ENCODE measurements around the gene TBX10. TPM values are rescaled to one million over a fixed set of nuclear protein-coding genes. Genes with fewer than 3 reads are reported as not detected.
"Not testable (repeated sequence)": the region's sequence is repeated elsewhere in the genome, so short reads cannot be mapped to it uniquely, and the experiment has no call there.

TBX10 gene
- total and polyA plus RNA-seq, 7 donors, result 0.01 TPM; not detected in 6

DNA sequence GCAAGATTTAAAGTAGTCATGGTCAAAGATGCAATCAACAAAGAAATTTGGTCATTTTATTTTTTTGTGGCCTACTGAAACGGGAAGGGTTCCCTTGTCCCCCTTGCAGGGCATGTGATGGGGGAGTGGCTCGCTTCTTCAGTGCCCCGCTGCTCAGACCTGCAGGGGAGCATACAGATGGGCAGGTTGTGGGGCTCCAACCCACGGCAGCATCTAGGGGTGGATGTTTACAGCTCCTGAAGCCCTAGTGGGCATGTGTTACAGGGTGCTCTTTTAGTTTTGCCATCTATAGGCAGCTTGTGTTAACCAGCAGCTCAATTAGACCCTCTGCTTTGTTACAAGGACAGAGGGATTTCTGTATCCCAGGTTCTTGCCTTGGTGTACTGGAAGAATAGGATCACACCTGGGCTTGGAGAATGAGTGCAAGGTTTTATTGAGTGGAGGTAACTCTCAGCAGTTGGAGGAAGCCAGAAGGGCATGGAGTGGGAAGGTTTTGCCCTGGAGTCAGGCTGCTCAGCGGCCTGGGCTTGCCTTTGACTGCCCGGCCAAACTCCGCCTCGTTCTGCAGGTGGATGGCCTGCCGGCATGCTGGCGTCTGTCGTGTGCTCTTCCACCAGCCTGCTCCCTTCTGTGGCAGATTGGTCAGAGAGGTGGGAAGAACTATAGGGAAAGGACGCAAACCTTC, 46.5 kb downstream of the TBX10 start:
- WGBS, 3 donors, result 60 to 66% (median 65%) methylated on average over 12 of the region's 12 CpGs
- Histone ChIP-seq H3K4me3 (no peak overlapping the region), H3K36me3 (ENCODE audit: insufficient read depth in 1 of 2, low read depth in 1 of 2) (peaks cover 0 to 16% of the 10 kb centered on the region in 2 donors), H3K9me3 (no peaks in the 10 kb centered on the region), H3K4me1 (no peaks in the 10 kb centered on the region), H3K27ac (no peak overlapping the region), H3K27me3 (ENCODE audit: insufficient read depth in 3 of 3, low read length in 2 of 3) (no peaks in the 10 kb centered on the region)
- intact Hi-C loops (cut with DNase I), result no loop called here
- ATAC-seq (no peak), DNase-seq (no peak)
- TF ChIP-seq CTCF (IDR thresholded peaks at IDR 0.05), result no peak

DNA sequence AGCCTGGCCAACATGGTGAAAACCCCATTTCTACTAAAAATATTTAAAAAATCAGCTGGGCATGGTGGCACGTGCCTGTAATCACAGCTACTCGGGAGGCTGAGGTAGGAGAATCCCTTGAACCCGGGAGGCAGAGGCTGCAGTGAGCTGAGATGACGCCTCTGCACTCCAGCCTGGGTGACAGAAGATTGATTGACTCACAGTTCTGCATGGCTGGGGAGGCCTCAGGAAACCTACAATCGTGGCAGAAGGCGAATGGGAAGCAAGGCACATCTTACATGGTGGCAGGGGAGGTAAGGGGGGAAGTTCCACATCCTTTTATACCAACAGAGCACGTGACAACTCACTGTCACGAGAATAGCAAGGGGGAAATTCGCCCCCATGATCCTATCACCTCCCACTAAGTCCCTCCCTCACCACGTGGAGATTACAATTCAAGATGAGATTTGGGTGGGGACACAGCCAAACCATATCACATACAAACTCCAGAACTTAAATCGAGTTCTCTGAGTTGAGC, 50.6 kb downstream of the TBX10 start:
- H3K4me1 ChIP-seq; H3K27me3 ChIP-seq (ENCODE audit: insufficient read depth in 3 of 3, low read length in 2 of 3); H3K27ac ChIP-seq; intact Hi-C loops (cut with DNase I); H3K4me3 ChIP-seq; ATAC-seq; DNase-seq; H3K9me3 ChIP-seq: not testable (repeated sequence)
- peaks cover 0 to 49% of the 10 kb centered on the region in 2 donors for H3K36me3 ChIP-seq (ENCODE audit: insufficient read depth in 1 of 2, low read depth in 1 of 2)
- 73 to 83% (median 74%) methylated on average over 11 of the region's 11 CpGs for WGBS, 3 donors

DNA sequence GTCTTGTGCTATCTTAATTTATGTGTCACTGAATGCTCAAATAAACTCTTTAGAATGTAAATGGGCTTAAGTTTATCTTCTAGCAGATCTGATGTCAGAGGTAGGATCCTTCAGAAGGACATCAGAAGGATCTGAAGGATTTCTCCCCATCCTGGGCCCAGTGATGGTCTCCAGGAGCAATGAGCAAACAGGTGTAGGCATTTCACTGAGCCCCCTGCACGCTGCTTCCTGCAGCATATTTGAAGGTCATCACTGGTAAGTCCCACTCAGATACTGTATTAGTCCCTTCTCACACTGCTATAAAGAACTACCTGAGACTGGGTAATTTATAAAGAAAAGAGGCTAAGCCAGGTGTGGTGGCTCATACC, 51.4 kb downstream of the TBX10 start:
- no peak for ATAC-seq
- 85 to 100% (median 86%) methylated on average over 1 of the region's 1 CpG for WGBS, 3 donors
- no peak for TF ChIP-seq CTCF (IDR thresholded peaks at IDR 0.05)

DNA sequence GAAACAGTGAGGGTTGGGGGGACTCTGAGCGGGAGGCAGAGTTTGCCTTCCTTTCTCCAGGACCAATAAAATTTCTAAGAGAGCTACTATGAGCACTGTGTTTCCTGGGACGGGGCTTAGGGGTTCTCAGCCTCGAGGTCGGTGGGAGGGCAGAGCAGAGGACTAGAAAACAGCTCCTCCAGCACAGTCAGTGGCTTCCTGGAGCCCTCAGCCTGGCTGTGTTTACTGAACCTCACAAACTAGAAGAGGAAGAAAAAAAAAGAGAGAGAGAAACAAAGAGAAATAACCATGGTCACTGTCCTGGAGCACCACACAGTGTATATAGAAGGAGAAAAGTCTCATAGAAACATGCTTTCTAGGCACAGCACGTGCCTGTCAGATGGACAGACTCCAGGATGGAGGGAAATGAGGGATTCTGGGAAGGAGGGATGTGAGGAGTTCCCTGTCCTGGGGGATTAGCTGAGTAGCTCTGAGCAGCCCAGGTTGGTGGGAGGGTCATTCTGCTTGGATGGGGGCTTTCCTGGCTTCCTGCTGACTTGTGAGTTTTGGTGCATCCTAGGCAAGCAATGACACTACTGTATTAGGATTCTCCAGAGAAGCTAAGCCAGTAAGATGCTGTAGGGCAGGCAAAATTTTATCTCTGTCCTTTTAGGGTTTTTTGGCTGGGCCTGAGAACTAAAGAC, 52.9 kb downstream of the TBX10 start:
- peaks cover 0 to 49% of the 10 kb centered on the region in 2 donors for H3K36me3 ChIP-seq (ENCODE audit: insufficient read depth in 1 of 2, low read depth in 1 of 2)
- no peak for TF ChIP-seq CTCF (IDR thresholded peaks at IDR 0.05)
- H3K27ac ChIP-seq, result no peak overlapping the region
- H3K4me3 ChIP-seq, result no peak overlapping the region
- no peaks in the 10 kb centered on the region for H3K27me3 ChIP-seq (ENCODE audit: insufficient read depth in 3 of 3, low read length in 2 of 3)
- intact Hi-C loops (cut with DNase I), result no loop called here
- WGBS, 3 donors, result 74 to 85% (median 74%) methylated on average over 4 to 5 of the region's 5 CpGs
- ATAC-seq (no peak), DNase-seq (no peak)
- no peaks in the 10 kb centered on the region for H3K9me3 ChIP-seq
- H3K4me1 ChIP-seq, result peaks cover 12% of the 10 kb centered on the region

More for the DNA sequence above, 51.4 kb downstream of the TBX10 start:
- no peaks in the 10 kb centered on the region for H3K27me3 ChIP-seq (ENCODE audit: insufficient read depth in 3 of 3, low read length in 2 of 3)
- H3K9me3 ChIP-seq, result no peaks in the 10 kb centered on the region
- intact Hi-C loops (cut with DNase I), result no loop called here
- H3K36me3 ChIP-seq (ENCODE audit: insufficient read depth in 1 of 2, low read depth in 1 of 2), result peaks cover 0 to 49% of the 10 kb centered on the region in 2 donors
- H3K4me3 ChIP-seq, result no peak overlapping the region
- DNase-seq, result no peak
- no peak overlapping the region for H3K27ac ChIP-seq
- peaks cover 3% of the 10 kb centered on the region for H3K4me1 ChIP-seq

DNA sequence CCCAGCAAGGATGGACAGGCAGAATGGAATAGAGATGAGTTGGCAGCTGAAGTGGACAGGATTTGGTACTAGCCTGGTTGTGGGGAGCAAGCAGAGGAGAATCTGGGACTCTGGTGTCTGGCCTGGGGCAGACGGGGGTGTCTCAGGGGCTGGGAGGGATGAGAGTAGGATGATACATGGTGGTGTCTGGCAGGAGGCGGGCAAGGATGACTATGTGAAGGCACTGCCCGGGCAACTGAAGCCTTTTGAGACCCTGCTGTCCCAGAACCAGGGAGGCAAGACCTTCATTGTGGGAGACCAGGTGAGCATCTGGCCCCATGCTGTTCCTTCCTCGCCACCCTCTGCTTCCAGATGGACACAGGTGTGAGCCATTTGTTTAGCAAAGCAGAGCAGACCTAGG, 53.7 kb downstream of the TBX10 start:
- Histone ChIP-seq H3K4me3 (no peak overlapping the region), H3K9me3 (no peaks in the 10 kb centered on the region), H3K36me3 (ENCODE audit: insufficient read depth in 1 of 2, low read depth in 1 of 2) (peaks cover 0 to 49% of the 10 kb centered on the region in 2 donors), H3K27me3 (ENCODE audit: insufficient read depth in 3 of 3, low read length in 2 of 3) (no peaks in the 10 kb centered on the region), H3K27ac (no peak overlapping the region), H3K4me1 (peaks cover 12% of the 10 kb centered on the region)
- TF ChIP-seq CTCF (IDR thresholded peaks at IDR 0.05), result no peak
- WGBS, 3 donors, result 71 to 91% (median 90%) methylated on average over 4 of the region's 4 CpGs
- intact Hi-C loops (cut with DNase I), result no loop called here
- ATAC-seq (no peak), DNase-seq (no peak)

Data from psoas muscle (tissue), 8 donors.